GM10248 (cell line): ENCODE results near the gene FHIT.

Experiments
- CTCF ChIA-PET: fragments of 300-600 bp; sonication (Branson Sonifier 250); formaldehyde crosslinking; extraction: SDS; loops from one replicate; lab custom pipeline; 2021; ENCODE audit warnings: antibody characterized with exemption; lab: Yijun Ruan, JAX
- POLR2A ChIA-PET: fragments of 350-650 bp; sonication (Branson Sonifier 250); formaldehyde crosslinking; extraction: SDS; loops from one replicate; lab custom pipeline; 2020; ENCODE audit warnings: antibody characterized with exemption; lab: Yijun Ruan, JAX
- DNase-seq: peaks from one replicate; pipeline ENCODE4 v3.0.0; 2012; ENCODE audit errors: extremely low spot score
- TF ChIP-seq, protein P1 (sequence below): IDR thresholded peaks from 2 replicates; pipeline ENCODE4 v1.5.1; 2012; ENCODE audit warnings: mild to moderate bottlenecking, low read depth; ENCODE audit errors: extremely low read depth, missing control alignments, control extremely low read depth

The FHIT gene

DNA sequence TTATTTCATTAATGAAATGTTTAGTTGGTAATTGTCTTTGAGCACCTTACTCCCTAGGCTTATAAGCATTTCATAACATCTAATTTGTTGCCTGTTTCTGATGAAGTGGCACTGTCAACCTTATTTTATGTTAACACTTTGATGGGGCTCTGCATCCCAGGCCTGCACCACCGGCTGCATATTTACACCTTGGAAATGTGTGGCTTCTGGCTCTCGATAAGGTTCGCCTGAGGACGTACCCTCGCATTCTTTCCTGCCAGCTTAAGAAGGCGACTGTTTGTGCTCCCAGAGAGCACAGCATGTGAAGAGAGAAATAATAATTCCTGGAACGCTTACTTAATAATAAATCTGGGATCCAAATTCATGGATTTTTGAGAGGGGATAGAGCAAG lies 1438.1 kb downstream of the FHIT start:
- no peak for DNase-seq
- POLR2A ChIA-PET: no interaction called here
- TF ChIP-seq, protein P1, sequence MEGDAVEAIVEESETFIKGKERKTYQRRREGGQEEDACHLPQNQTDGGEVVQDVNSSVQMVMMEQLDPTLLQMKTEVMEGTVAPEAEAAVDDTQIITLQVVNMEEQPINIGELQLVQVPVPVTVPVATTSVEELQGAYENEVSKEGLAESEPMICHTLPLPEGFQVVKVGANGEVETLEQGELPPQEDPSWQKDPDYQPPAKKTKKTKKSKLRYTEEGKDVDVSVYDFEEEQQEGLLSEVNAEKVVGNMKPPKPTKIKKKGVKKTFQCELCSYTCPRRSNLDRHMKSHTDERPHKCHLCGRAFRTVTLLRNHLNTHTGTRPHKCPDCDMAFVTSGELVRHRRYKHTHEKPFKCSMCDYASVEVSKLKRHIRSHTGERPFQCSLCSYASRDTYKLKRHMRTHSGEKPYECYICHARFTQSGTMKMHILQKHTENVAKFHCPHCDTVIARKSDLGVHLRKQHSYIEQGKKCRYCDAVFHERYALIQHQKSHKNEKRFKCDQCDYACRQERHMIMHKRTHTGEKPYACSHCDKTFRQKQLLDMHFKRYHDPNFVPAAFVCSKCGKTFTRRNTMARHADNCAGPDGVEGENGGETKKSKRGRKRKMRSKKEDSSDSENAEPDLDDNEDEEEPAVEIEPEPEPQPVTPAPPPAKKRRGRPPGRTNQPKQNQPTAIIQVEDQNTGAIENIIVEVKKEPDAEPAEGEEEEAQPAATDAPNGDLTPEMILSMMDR: no peak
- CTCF ChIA-PET: interaction anchor here (0.9 to 1.1 kb wide), 2 partner anchors 8 to 28 kb away, joined by 3 read pairs; no protein-coding TSS in a partner anchor

DNA sequence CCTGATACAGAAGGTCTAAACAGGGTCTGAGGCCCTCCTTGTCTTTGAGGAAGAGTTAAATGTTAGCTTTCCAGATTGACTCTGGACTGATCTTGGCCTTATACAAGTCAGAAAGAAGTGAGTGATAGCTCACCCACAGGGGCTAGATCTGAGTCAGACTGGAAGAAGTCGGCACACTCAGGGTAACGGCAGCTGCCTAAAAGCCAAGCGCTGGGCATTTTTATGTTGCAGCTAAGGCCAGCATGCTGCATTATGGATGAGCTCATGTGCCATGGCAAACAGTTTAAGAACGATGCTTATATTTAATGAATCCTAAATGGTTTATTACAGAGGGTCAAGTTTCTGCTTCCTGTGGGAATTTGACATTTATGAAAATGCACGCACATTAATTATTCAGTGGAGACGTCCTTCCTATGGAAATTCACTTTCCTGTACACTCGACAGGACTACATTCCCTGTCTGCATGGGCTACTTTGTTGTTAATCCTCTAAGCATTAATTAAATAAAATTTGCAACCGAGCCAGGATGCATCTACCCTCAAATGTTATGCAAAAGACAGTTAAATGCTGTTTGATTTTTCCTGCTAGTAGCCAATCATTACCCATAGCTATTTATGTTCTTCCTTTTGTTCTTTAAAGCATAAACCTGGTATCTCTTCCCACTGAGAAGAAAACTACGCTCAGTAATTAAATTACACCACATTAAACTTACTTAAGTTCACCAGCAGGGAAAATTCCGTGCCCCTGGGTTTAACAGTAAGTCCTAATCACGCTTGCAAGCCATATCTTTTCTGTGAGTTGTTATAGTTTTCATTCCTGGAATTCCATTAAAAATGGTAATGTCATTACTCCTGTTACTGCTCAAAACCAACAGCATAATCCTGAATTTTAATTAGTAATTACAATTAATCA lies 1438.8 kb downstream of the FHIT start:
- CTCF ChIA-PET: interaction anchor here (0.9 to 1.0 kb wide), 2 partner anchors 9 to 601 kb away, joined by 3 read pairs; no protein-coding TSS in a partner anchor
- POLR2A ChIA-PET: no interaction called here
- no peak for DNase-seq
- TF ChIP-seq, protein P1: no peak

- POLR2A ChIA-PET: no interaction called here
- no peak for DNase-seq
- TF ChIP-seq, protein P1: no peak
- CTCF ChIA-PET: interaction anchor here (2.2 kb wide), 1 partner anchor 30 kb away, joined by 6 read pairs; no protein-coding TSS in a partner anchor
Observed at GRCh38 chr3:59811160-59811559, 1440.1 kb downstream of the FHIT start.

DNA sequence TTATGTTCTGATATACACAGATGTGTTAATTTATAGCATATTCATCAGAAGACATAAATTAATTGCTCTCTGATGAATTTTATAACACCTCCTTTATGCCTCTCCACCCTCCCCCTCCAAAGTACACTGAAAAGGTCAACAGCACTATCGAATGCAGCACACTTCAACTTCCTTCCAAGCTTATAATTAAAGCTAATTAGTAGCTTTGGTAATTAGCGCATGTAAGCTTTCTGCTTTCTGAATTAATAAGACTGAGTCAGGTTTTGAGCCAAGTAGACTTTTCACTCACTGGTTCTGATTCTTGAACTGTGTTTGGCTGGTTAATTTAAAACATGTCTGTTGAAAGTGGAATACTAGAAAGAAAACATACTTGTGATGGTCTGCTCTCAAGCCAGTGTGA lies 1440.6 kb downstream of the FHIT start:
- POLR2A ChIA-PET: no interaction called here
- CTCF ChIA-PET: interaction anchor here (0.9 to 2.2 kb wide), 3 partner anchors 29 to 543 kb away, joined by 3 to 6 read pairs (median 3); no protein-coding TSS in a partner anchor
- DNase-seq: no peak
- TF ChIP-seq, protein P1: no peak

GRCh38 chr3:59809710-59810444 lies 1441.4 kb downstream of the FHIT start:
- CTCF ChIA-PET: interaction anchor here (0.9 to 2.2 kb wide), 3 partner anchors 28 to 542 kb away, joined by 3 to 6 read pairs (median 3); no protein-coding TSS in a partner anchor
- POLR2A ChIA-PET: no interaction called here
- TF ChIP-seq, protein P1: peak; percentile 2
- peak; percentile 10 for DNase-seq

- TF ChIP-seq, protein P1: no peak
- no peak for DNase-seq
- ChIA-PET CTCF (no interaction called here), POLR2A (no interaction called here)
Observed at GRCh38 chr3:59809016-59809415, 1442.2 kb downstream of the FHIT start.
